AG04450 (cell line): ENCODE results near the gene CLMN. TPM values are rescaled to one million over a fixed set of nuclear protein-coding genes. Genes with fewer than 3 reads are reported as not detected.
"Not testable (repeated sequence)": the region's sequence is repeated elsewhere in the genome, so short reads cannot be mapped to it uniquely, and the experiment has no call there.

Experiments
- CTCF ChIA-PET: fragments of 300-600, 350-600 bp; formaldehyde crosslinking; extraction: SDS; loops from one replicate; lab custom pipeline; 2022; ENCODE audit warnings: antibody characterized with exemption, inconsistent platforms; lab: Charles Lee
- POLR2A ChIA-PET: fragments of 350-600 bp; formaldehyde crosslinking; extraction: SDS; loops from one replicate; lab custom pipeline; 2021; ENCODE audit warnings: antibody characterized with exemption, inconsistent platforms; lab: Yijun Ruan, JAX
- DNase-seq: peaks from one replicate; pipeline ENCODE4 v3.0.0-alpha.2; 2011; ENCODE audit warnings: low read depth, low spot score
- H3K27ac ChIP-seq: one replicate; pipeline ENCODE4 v1.5.1; 2012; ENCODE audit warnings: low read depth, low read length, control low read depth
- H3K27me3 ChIP-seq: one replicate; pipeline ENCODE4 v1.6.0; 2012; ENCODE audit warnings: low read length; ENCODE audit not compliant: control insufficient read depth, insufficient read depth
- H3K4me3 ChIP-seq: 2 replicates; pipeline ENCODE4 v1.5.1; 2011; ENCODE audit warnings: mild to moderate bottlenecking, low read depth, low read length, control low read depth
- H3K9me3 ChIP-seq: 2 replicates; pipeline ENCODE4 v1.5.1; 2012; ENCODE audit warnings: low read length; ENCODE audit not compliant: control insufficient read depth, insufficient read depth
- CTCF ChIP-seq: IDR thresholded peaks from 2 replicates; pipeline ENCODE4 v1.5.1; 2011; ENCODE audit warnings: low read depth, low read length, control low read depth, inconsistent platforms
- polyA plus RNA-seq: library from polyadenylated mRNA; depleted of rRNA; stranded (reverse); fragments of >200 nt; gene quantifications from 2 replicates; pipeline ENCODE4 v1.2.3, GENCODE V29; 2011

CLMN gene
- polyA plus RNA-seq, 1 experiment = 0.09 TPM

GRCh38 chr14:95210699-95211098 lies 109.0 kb downstream of the CLMN start:
- Histone ChIP-seq H3K4me3 (no peak overlapping the region), H3K27ac (no peak overlapping the region), H3K27me3 (no peaks in the 10 kb centered on the region), H3K9me3 (no peaks in the 10 kb centered on the region)
- no peak for TF ChIP-seq CTCF
- DNase-seq = no peak
- CTCF ChIA-PET = no interaction called here
- POLR2A ChIA-PET = no interaction called here

GRCh38 chr14:95208598-95208997 lies 111.1 kb downstream of the CLMN start:
- no peak for DNase-seq
- Histone ChIP-seq H3K27me3 (no peaks in the 10 kb centered on the region), H3K4me3 (no peak overlapping the region), H3K9me3 (no peaks in the 10 kb centered on the region), H3K27ac (no peak overlapping the region)
- POLR2A ChIA-PET = no interaction called here
- TF ChIP-seq CTCF = no peak
- CTCF ChIA-PET = no interaction called here

- Histone ChIP-seq H3K27ac (no peak overlapping the region), H3K9me3 (no peaks in the 10 kb centered on the region), H3K27me3 (no peaks in the 10 kb centered on the region), H3K4me3 (no peak overlapping the region)
- ChIA-PET POLR2A (no interaction called here), CTCF (no interaction called here)
- no peak for TF ChIP-seq CTCF
- DNase-seq = no peak
Observed at GRCh38 chr14:95207475-95208233, 112.1 kb downstream of the CLMN start.

- Histone ChIP-seq H3K9me3 (no peaks in the 10 kb centered on the region), H3K27me3 (no peaks in the 10 kb centered on the region), H3K27ac (no peak overlapping the region), H3K4me3 (no peak overlapping the region)
- no peak for DNase-seq
- CTCF ChIA-PET = interaction anchor here (1.0 kb wide), 1 partner anchor 21 kb away, joined by 3 read pairs; no protein-coding TSS in a partner anchor
- no peak for TF ChIP-seq CTCF
- POLR2A ChIA-PET = no interaction called here
Observed at GRCh38 chr14:95206534-95206933, 113.2 kb downstream of the CLMN start.

GRCh38 chr14:95204705-95205104 lies 115.0 kb downstream of the CLMN start:
- Histone ChIP-seq H3K4me3 (no peak overlapping the region), H3K9me3 (no peaks in the 10 kb centered on the region), H3K27me3 (no peaks in the 10 kb centered on the region), H3K27ac (no peak overlapping the region)
- DNase-seq = no peak
- ChIA-PET CTCF (no interaction called here), POLR2A (no interaction called here)
- TF ChIP-seq CTCF = no peak

GRCh38 chr14:95201745-95202144 lies 118.0 kb downstream of the CLMN start:
- H3K27me3 ChIP-seq, DNase-seq, H3K27ac ChIP-seq, CTCF ChIA-PET, H3K9me3 ChIP-seq, H3K4me3 ChIP-seq, POLR2A ChIA-PET: not testable (repeated sequence)
